HEK293T (cell line): ENCODE measurements around the gene CAMKMT.

ENCODE experiments used
- CTCF ChIA-PET: fragments of 350-600 bp; formaldehyde crosslinking; extraction: SDS; loops from one replicate; lab custom pipeline; 2021; ENCODE audit warnings: antibody characterized with exemption, inconsistent platforms; lab: Yijun Ruan, JAX
- POLR2A ChIA-PET: fragments of 350-600 bp; formaldehyde crosslinking; extraction: SDS; loops from one replicate; lab custom pipeline; 2020; ENCODE audit warnings: antibody characterized with exemption, inconsistent platforms; lab: Yijun Ruan, JAX
- DNase-seq: peaks from one replicate; pipeline ENCODE4 v3.0.0; 2012; ENCODE audit warnings: mixed read lengths; ENCODE audit errors: extremely low spot score
- ARNT ChIP-seq: fragments of 450-650 bp; IDR thresholded peaks from 2 replicates; pipeline ENCODE4 v1.6.1; 2017; ENCODE audit warnings: mild to moderate bottlenecking
- BHLHE40 ChIP-seq: fragments of 450-650 bp; IDR thresholded peaks from 2 replicates; pipeline ENCODE4 v1.6.1; 2016; ENCODE audit warnings: mild to moderate bottlenecking, moderate library complexity, borderline replicate concordance
- CTBP1 ChIP-seq: fragments of 450-650 bp; IDR thresholded peaks from 2 replicates; pipeline ENCODE4 v1.6.1; 2016; ENCODE audit warnings: borderline replicate concordance
- ELF4 ChIP-seq: fragments of 450-650 bp; IDR thresholded peaks from 2 replicates; pipeline ENCODE4 v1.6.1; 2017; ENCODE audit warnings: antibody characterized with exemption
- FOXA1 ChIP-seq: fragments of 450-650 bp; IDR thresholded peaks from 2 replicates; pipeline ENCODE4 v1.6.1; 2016; ENCODE audit warnings: mild to moderate bottlenecking
- FOXK2 ChIP-seq: fragments of 450-650 bp; IDR thresholded peaks from 2 replicates; pipeline ENCODE4 v1.6.1; 2016; ENCODE audit warnings: mild to moderate bottlenecking
- FOXM1 ChIP-seq: fragments of 450-650 bp; IDR thresholded peaks from 2 replicates; pipeline ENCODE4 v1.6.1; 2017; ENCODE audit warnings: mild to moderate bottlenecking, borderline replicate concordance
- HDGF ChIP-seq: fragments of 450-650 bp; IDR thresholded peaks from 2 replicates; pipeline ENCODE4 v1.6.1; 2017; ENCODE audit warnings: antibody characterized with exemption, borderline replicate concordance
- L3MBTL2 ChIP-seq: fragments of 450-650 bp; conservative IDR thresholded peaks from 2 replicates; pipeline ENCODE4 v1.6.1; 2016; ENCODE audit warnings: mild to moderate bottlenecking
- LEF1 ChIP-seq: fragments of 450-650 bp; IDR thresholded peaks from 2 replicates; pipeline ENCODE4 v1.6.1; 2017; ENCODE audit warnings: mild to moderate bottlenecking, borderline replicate concordance
- NFRKB ChIP-seq: fragments of 450-650 bp; IDR thresholded peaks from 2 replicates; pipeline ENCODE4 v1.6.1; 2016; ENCODE audit warnings: mild to moderate bottlenecking, moderate library complexity
- SP1 ChIP-seq: fragments of 450-650 bp; IDR thresholded peaks from 2 replicates; pipeline ENCODE4 v1.6.1; 2017
- SUZ12 ChIP-seq: fragments of 450-650 bp; IDR thresholded peaks from 2 replicates; pipeline ENCODE4 v1.6.1; 2016; ENCODE audit warnings: mild to moderate bottlenecking
- TARDBP ChIP-seq: fragments of 450-650 bp; IDR thresholded peaks from 2 replicates; pipeline ENCODE4 v1.6.1; 2016
- ZNF384 ChIP-seq: fragments of 450-650 bp; IDR thresholded peaks from 2 replicates; pipeline ENCODE4 v1.6.1; 2016
- TF ChIP-seq, protein P1 (sequence below): fragments of 450-650 bp; IDR thresholded peaks from 2 replicates; pipeline ENCODE4 v1.6.1; 2016

Gene CAMKMT

DNA sequence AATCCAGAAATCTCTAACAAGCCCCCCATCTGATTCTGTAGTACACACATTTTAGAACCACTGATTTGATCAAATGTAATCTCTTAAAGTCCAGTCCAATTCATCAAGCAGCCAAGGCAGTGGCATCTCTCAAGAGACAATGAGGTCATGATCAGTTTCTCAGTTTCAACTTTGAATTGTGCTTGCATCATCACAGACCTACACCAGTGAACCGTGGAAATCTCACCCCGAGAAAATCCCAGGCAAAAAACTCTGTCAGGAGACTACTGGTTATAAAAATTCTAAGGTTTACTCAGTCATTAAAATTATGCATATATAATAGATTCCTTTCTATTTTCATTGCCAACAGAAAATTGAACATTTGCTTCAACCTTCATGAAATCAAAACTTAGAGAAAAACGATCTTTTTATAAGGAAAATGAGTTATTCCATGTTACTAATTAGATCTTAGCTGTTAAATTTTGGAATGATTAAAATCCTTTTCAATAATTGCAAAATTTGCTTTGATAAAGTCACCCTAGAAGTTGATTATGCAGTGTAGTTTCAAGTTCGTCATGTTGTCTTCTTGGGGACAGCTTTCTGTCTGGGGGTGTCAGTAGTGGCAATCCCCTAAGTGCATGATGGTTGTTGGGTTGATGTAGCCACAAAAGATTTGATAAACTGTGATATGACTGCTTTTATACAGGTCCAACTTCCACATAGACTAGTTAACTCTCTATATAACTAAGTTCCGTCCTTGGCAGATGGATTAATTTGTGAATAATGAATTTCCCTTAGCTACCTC lies 235.0 kb downstream of the CAMKMT start:
- TF ChIP-seq LEF1 (no peak), L3MBTL2 (no peak), TARDBP (no peak), SUZ12 (no peak), ELF4 (no peak), SP1 (no peak), BHLHE40 (no peak), ZNF384 (no peak), FOXM1 (no peak), NFRKB (no peak)
- TF ChIP-seq, protein P1, sequence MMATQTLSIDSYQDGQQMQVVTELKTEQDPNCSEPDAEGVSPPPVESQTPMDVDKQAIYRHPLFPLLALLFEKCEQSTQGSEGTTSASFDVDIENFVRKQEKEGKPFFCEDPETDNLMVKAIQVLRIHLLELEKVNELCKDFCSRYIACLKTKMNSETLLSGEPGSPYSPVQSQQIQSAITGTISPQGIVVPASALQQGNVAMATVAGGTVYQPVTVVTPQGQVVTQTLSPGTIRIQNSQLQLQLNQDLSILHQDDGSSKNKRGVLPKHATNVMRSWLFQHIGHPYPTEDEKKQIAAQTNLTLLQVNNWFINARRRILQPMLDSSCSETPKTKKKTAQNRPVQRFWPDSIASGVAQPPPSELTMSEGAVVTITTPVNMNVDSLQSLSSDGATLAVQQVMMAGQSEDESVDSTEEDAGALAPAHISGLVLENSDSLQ = no peak
- ChIA-PET POLR2A (no interaction called here), CTCF (no interaction called here)
- DNase-seq = no peak

DNA sequence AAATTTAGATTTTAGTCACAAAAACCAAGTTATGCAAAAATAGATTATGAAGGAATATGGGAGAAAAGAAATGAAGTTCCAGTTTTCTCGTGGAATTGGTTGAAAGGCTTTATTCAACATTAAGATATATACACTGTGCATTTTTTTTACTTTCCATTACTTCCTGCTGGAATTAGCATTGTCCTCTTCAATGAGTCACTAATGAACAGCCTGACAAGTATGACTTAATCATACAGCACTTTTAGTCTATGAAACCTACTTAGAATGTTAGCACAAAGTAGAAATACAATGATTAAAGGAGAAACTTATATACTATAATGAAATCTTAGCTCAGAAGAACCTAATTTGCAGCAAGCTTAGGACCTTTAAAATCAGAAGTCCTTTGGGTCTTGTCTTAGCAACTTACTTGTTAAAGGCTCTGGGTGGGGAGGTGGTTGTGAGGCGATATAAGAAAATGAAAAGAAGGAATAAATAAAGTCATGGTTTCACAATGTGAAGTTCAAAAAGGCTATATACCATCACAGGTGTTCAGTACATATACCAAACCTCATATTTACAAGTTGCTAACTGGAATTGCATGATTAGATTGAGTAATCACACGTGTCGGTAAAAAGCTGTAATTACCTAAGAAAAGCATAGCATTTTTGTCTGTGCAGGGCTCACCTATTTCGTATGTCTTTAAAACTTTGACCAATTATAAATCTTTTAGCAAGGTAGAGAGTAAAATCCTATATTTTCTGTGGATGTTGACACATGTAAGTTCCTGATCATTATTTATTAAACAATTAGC lies 236.8 kb downstream of the CAMKMT start:
- TF ChIP-seq CTBP1 = no peak
- no peak for TF ChIP-seq SUZ12
- TF ChIP-seq FOXK2 = no peak
- TF ChIP-seq LEF1 = no peak
- TF ChIP-seq BHLHE40 = no peak
- TF ChIP-seq ARNT = no peak
- no peak for TF ChIP-seq ZNF384
- no peak for TF ChIP-seq SP1
- no peak for TF ChIP-seq HDGF
- TF ChIP-seq, protein P1 = no peak
- TF ChIP-seq ELF4 = no peak
- no peak for TF ChIP-seq TARDBP
- no peak for TF ChIP-seq FOXM1
- TF ChIP-seq L3MBTL2 = no peak
- TF ChIP-seq NFRKB = no peak
- TF ChIP-seq FOXA1 = no peak
- CTCF ChIA-PET = no interaction called here
- POLR2A ChIA-PET = no interaction called here
- no peak for DNase-seq

DNA sequence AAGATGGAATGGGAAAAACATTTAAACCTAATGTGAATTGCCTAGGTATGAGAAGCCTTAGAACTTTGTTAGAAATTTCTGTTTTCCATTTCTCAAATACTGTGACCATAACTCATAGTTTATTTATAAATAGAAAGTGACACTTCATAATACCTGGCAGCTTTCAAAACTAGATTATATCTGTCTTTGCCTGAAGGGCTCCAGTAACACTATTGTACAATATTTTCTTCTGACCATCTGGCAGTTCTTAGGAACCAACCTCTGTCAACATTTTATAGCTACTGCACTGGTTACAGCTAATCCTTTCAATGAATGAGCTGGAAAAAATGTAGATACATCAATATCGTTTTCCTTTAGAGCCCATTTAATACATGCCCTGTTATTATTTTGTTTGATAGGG lies 237.4 kb downstream of the CAMKMT start:
- DNase-seq = no peak
- no peak for TF ChIP-seq SUZ12
- TF ChIP-seq, protein P1 = no peak
- no peak for TF ChIP-seq NFRKB
- TF ChIP-seq CTBP1 = no peak
- TF ChIP-seq FOXK2 = no peak
- ChIA-PET POLR2A (no interaction called here), CTCF (no interaction called here)

DNA sequence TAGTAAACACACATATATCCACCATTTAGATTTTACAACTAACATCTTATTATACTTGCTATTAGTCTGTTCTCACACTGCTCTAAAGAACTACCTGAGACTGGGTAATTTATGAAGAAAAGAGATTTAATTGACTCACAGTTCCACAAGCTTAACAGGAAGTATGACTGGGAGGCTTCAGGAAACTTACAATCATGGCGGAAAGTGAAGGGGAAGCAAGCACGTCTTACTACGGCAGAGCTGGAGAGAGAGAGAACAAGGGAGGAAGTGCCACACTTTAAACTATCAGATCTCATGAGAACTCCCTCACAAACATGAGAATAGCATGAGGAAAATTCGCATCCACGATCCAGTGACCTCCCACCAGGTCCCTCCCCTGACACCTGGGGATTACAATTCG lies 240.7 kb downstream of the CAMKMT start:
- DNase-seq = no peak
- POLR2A ChIA-PET = no interaction called here
- no peak for TF ChIP-seq FOXM1
- no peak for TF ChIP-seq NFRKB
- no peak for TF ChIP-seq HDGF
- no peak for TF ChIP-seq ZNF384
- TF ChIP-seq SP1 = no peak
- no peak for TF ChIP-seq LEF1
- CTCF ChIA-PET = no interaction called here

DNA sequence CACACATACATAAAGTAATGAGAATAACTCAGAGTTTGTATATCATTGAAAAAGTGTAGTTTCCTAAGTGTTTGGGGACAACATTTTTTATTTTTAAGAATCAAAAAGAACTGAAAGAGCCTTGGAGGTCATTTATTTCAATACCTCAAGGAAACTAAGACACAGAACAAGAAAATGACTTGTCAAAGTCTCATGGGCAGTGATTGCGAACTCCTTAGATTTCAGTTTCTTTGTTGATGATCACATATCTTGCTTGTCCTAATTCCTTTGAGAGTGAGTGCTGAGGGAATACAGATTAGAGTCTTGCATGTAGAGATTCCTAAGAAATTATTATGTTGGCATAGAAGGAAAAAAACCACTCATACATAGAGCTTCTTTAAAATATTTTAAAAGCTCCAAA lies 243.8 kb downstream of the CAMKMT start:
- TF ChIP-seq TARDBP = no peak
- no peak for TF ChIP-seq FOXM1
- no peak for TF ChIP-seq ELF4
- TF ChIP-seq FOXA1 = no peak
- TF ChIP-seq CTBP1 = no peak
- TF ChIP-seq NFRKB = no peak
- TF ChIP-seq SP1 = no peak
- TF ChIP-seq ZNF384 = no peak
- no peak for TF ChIP-seq L3MBTL2
- no peak for TF ChIP-seq ARNT
- TF ChIP-seq SUZ12 = no peak
- no peak for TF ChIP-seq LEF1
- TF ChIP-seq FOXK2 = no peak
- no peak for TF ChIP-seq BHLHE40
- TF ChIP-seq, protein P1 = no peak
- TF ChIP-seq HDGF = no peak
- DNase-seq = no peak
- ChIA-PET POLR2A (no interaction called here), CTCF (no interaction called here)
